ENCODE data around the gene PHLPP1.

- TF ChIP-seq ZNF230 (CRISPR knock-in tag; IDR thresholded peaks at IDR 0.05): no peak
- TF ChIP-seq NCOA2 (CRISPR knock-in tag; IDR thresholded peaks at IDR 0.05): no peak
- no peak for TF ChIP-seq TAF1 (CRISPR knock-in tag; IDR thresholded peaks at IDR 0.05)
- no peak for TF ChIP-seq CEBPB (IDR thresholded peaks at IDR 0.05; ENCODE audit: borderline replicate concordance, low read depth, low read length)
- TF ChIP-seq, protein P1, sequence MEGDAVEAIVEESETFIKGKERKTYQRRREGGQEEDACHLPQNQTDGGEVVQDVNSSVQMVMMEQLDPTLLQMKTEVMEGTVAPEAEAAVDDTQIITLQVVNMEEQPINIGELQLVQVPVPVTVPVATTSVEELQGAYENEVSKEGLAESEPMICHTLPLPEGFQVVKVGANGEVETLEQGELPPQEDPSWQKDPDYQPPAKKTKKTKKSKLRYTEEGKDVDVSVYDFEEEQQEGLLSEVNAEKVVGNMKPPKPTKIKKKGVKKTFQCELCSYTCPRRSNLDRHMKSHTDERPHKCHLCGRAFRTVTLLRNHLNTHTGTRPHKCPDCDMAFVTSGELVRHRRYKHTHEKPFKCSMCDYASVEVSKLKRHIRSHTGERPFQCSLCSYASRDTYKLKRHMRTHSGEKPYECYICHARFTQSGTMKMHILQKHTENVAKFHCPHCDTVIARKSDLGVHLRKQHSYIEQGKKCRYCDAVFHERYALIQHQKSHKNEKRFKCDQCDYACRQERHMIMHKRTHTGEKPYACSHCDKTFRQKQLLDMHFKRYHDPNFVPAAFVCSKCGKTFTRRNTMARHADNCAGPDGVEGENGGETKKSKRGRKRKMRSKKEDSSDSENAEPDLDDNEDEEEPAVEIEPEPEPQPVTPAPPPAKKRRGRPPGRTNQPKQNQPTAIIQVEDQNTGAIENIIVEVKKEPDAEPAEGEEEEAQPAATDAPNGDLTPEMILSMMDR (CRISPR knock-in tag; IDR thresholded peaks at IDR 0.05): no peak
- TF ChIP-seq AFF4 (CRISPR knock-in tag; IDR thresholded peaks at IDR 0.05): no peak
- TF ChIP-seq, protein P2, sequence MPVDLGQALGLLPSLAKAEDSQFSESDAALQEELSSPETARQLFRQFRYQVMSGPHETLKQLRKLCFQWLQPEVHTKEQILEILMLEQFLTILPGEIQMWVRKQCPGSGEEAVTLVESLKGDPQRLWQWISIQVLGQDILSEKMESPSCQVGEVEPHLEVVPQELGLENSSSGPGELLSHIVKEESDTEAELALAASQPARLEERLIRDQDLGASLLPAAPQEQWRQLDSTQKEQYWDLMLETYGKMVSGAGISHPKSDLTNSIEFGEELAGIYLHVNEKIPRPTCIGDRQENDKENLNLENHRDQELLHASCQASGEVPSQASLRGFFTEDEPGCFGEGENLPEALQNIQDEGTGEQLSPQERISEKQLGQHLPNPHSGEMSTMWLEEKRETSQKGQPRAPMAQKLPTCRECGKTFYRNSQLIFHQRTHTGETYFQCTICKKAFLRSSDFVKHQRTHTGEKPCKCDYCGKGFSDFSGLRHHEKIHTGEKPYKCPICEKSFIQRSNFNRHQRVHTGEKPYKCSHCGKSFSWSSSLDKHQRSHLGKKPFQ (CRISPR knock-in tag; IDR thresholded peaks at IDR 0.05; ENCODE audit: insufficient replicate concordance): no peak
- no peak for TF ChIP-seq EED (CRISPR knock-in tag; IDR thresholded peaks at IDR 0.05)
- TF ChIP-seq, protein P3, sequence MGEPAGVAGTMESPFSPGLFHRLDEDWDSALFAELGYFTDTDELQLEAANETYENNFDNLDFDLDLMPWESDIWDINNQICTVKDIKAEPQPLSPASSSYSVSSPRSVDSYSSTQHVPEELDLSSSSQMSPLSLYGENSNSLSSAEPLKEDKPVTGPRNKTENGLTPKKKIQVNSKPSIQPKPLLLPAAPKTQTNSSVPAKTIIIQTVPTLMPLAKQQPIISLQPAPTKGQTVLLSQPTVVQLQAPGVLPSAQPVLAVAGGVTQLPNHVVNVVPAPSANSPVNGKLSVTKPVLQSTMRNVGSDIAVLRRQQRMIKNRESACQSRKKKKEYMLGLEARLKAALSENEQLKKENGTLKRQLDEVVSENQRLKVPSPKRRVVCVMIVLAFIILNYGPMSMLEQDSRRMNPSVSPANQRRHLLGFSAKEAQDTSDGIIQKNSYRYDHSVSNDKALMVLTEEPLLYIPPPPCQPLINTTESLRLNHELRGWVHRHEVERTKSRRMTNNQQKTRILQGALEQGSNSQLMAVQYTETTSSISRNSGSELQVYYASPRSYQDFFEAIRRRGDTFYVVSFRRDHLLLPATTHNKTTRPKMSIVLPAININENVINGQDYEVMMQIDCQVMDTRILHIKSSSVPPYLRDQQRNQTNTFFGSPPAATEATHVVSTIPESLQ (CRISPR knock-in tag; conservative IDR thresholded peaks at IDR 0.05): no peak
Measured at GRCh38 chr18:62728254-62728653, 12.9 kb downstream of the PHLPP1 start.
